Fibroblast of the aortic adventitia (primary cell): ENCODE results near the gene ABLIM1. TPM values are rescaled to one million over a fixed set of nuclear protein-coding genes. Genes with fewer than 3 reads are reported as not detected.
"Not testable (repeated sequence)": the region's sequence is repeated elsewhere in the genome, so short reads cannot be mapped to it uniquely, and the experiment has no call there.

Experiments used
- DNase-seq: peaks from one replicate; pipeline ENCODE4 v3.0.0-alpha.2; 2010; ENCODE audit warnings: low read depth
- H3K4me3 ChIP-seq: 2 replicates; pipeline ENCODE4 v1.5.1; 2011; ENCODE audit warnings: low read depth, mild to moderate bottlenecking, control low read depth, low read length, moderate library complexity
- CTCF ChIP-seq: IDR thresholded peaks from 2 replicates; pipeline ENCODE4 v1.5.1; 2011; ENCODE audit warnings: mild to moderate bottlenecking, low read length, control low read depth, inconsistent platforms; ENCODE audit not compliant: insufficient read depth
- total RNA-seq: library from RNA; depleted of rRNA; stranded (reverse); fragments of >200 nt; gene quantifications from 2 replicates; pipeline ENCODE4 v1.2.3, GENCODE V29; 2012; ENCODE audit warnings: low replicate concordance

Gene ABLIM1
- total RNA-seq, result 14.4 and 36.1 TPM in 2 replicates

DNA sequence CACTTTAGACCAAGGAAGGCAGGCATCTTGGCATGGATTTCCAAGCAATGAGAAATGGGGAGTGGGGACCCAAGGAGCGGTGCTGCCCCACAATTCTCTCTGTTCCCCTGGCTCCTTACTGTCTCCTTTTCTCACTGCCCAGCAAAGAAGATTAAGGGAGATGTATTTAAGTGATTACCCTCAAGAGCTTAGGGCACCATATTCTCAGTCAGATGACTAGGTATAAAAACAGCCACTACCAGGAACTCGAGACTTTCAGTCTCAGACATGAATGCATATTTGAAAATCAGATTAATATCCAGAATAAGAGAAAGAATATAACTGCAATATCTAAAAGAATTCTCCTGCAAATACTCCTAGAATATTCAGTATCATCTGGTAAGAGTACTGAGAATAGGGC lies at the start of gene ABLIM1:
ABLIM1 (minus strand) TSS at position 101 of the 400 bp plus-strand sequence; CDS start at position 26, 75 bp downstream.
- no peak for DNase-seq
- TF ChIP-seq CTCF, result no peak
- H3K4me3 ChIP-seq, result no peak within 1 kb of the TSS

DNA sequence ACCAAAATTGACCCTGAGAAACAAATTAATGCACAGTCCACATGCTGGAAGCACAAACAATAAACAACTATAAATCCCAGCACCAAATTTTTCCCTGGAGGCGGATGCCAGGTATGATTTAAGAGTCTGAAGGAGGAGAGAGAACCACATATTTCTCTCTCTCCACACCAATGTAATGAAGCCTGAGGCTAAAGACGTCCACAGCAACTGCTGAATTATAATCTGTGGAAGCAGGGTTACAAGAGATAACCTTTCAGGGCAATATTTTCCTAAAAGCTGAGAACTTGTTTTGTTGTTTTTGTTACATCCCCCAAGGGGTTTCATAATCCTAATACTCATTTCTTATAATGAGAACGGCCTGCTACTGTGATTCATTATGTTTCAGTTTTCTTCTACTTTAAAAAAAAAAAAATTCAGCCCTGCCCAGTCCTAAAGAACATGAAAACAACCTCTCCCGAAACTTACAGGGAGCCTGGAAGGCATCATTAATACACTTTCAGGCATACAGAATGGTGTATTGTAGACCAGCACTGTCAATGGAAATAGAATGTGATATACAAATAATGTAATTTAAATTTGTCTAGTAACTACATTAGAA lies 48.5 kb upstream of the ABLIM1 start:
- DNase-seq, result no peak
- no peak overlapping the region for H3K4me3 ChIP-seq
- TF ChIP-seq CTCF, result no peak

GRCh38 chr10:114704679-114705078 lies 46.6 kb upstream of the ABLIM1 start:
- no peak for TF ChIP-seq CTCF
- no peak for DNase-seq
- H3K4me3 ChIP-seq, result no peak overlapping the region

DNA sequence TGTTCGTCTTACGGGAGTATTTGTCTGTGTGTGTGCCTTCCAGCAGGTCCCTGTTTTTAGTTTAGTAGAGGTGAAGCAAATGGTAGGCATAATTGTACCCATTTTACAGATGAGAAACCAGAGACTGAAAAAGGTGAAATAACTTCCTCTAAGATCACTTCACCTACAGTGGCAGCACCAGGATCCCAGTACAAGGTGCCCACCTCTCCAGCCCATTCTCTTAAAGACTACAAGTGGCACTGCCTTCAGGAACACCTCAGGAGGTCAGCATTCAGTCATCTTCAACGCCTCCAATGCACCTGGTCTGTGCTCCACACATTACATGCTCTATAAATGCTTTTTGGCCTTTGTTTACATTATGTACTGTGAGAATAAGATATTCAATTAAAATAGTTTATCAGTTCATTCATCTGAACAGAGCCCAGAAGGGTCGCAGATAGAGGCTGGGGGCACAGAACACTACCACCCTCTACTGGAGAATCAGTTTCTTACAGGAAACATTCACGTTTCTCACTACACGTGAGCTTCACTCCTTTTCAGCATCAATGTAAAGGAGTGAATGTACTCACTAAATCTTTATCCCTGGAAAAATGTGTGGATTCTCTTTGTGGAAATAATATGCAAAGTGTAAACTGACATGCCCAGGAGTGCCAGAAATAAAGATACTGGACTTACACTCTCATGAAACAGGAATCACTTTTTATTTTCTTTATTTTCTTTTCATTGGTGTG lies 45.5 kb upstream of the ABLIM1 start:
- no peak overlapping the region for H3K4me3 ChIP-seq
- TF ChIP-seq CTCF, result peak; percentile 54
- DNase-seq, result no peak

GRCh38 chr10:114698271-114699061 lies 40.4 kb upstream of the ABLIM1 start:
- no peak for TF ChIP-seq CTCF
- H3K4me3 ChIP-seq, result no peak overlapping the region
- DNase-seq, result no peak

DNA sequence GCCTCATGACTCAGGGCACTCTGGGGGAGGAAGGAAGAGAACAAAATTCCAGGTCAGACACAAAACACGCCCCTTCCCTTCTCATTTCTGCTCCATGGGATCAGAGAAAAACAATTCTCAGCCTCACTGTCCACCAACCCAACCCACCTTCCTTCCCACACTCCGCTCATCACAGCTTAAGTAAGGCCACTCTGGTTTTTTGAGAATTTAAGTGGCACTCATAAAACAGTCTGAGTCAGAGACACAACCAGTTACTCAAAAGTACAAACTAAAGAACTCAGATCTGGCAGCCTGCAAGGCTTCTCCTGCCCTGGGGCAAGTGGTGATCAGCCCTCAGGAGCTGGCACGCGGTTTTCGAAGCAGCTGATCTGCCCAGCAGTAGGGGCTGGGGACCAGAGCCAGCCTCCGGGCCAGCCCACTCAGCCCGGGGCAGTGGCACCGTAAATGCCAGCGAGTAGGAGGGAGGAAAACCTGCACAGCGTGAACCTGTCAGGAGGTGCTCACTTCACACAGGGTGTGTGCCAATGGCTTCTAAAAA lies 39.1 kb upstream of the ABLIM1 start:
- H3K4me3 ChIP-seq, result no peak overlapping the region
- no peak for DNase-seq
- no peak for TF ChIP-seq CTCF

- DNase-seq, H3K4me3 ChIP-seq: not testable (repeated sequence)
These were observed 38.2 kb upstream of the ABLIM1 start for GRCh38 chr10:114696301-114696700.
